ENCODE data around the gene RSRC1.

Gene RSRC1

DNA sequence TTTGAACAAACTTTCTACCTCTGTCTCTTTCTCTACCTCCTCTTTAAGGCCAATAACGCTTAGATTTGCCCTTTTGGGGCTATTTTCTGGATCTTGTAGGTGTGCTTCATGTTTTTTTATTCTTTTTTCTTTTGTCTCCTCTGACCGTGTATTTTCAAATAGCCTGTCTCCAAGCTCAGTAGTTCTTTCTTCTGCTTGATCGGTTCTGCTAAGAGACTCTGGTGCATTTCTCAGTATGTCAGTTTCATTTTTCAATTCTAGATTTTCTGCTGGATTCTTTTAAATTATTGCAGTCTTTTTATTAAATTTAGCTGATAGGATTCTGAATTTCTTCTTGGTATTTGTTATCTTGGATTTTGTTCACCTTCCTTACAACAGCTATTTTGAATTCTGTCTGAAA lies 148.7 kb downstream of the RSRC1 start:
- H3K4me1 ChIP-seq (ENCODE audit: control insufficient read depth, insufficient read depth, low read length): no peaks in the 10 kb centered on the region

DNA sequence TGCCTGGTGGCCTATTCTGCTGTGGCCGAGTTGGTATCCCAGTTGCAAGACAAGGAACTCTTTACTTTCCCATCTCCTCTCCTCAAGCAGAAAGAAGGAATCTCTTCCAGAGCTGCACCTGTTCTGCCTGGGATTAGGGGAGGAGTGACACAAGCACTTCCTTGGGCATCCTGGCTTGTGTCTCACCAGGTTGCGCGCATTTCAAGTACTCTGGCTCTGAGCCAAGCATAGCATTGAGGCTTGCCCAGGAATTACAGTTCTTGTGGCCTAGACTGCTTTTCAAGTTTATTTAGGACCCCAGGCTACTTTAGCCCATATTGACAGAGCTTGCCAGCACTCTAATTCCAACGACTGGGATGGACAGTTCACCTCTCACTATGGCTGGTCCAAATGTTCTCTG lies 150.5 kb downstream of the RSRC1 start:
- H3K4me1 ChIP-seq (ENCODE audit: control insufficient read depth, insufficient read depth, low read length): no peaks in the 10 kb centered on the region
- no peaks in the 10 kb centered on the region for H3K27me3 ChIP-seq (ENCODE audit: control insufficient read depth, insufficient read depth, low read length)
- no peak overlapping the region for H3K4me3 ChIP-seq (ENCODE audit: low read depth, low read length)
- no peaks in the 10 kb centered on the region for H3K36me3 ChIP-seq (ENCODE audit: control insufficient read depth, insufficient read depth, low read length)
- H3K9ac ChIP-seq (ENCODE audit: low read depth, low read length): no peak overlapping the region
- no peaks in the 10 kb centered on the region for H3K9me3 ChIP-seq (ENCODE audit: control insufficient read depth, insufficient read depth, low read length)

More for the DNA sequence above, 148.7 kb downstream of the RSRC1 start:
- H3K27me3 ChIP-seq (ENCODE audit: control insufficient read depth, insufficient read depth, low read length): no peaks in the 10 kb centered on the region
- H3K4me3 ChIP-seq (ENCODE audit: low read depth, low read length): no peak overlapping the region
- H3K36me3 ChIP-seq (ENCODE audit: control insufficient read depth, insufficient read depth, low read length): no peaks in the 10 kb centered on the region
- no peaks in the 10 kb centered on the region for H3K9me3 ChIP-seq (ENCODE audit: control insufficient read depth, insufficient read depth, low read length)
- no peak overlapping the region for H3K9ac ChIP-seq (ENCODE audit: low read depth, low read length)

DNA sequence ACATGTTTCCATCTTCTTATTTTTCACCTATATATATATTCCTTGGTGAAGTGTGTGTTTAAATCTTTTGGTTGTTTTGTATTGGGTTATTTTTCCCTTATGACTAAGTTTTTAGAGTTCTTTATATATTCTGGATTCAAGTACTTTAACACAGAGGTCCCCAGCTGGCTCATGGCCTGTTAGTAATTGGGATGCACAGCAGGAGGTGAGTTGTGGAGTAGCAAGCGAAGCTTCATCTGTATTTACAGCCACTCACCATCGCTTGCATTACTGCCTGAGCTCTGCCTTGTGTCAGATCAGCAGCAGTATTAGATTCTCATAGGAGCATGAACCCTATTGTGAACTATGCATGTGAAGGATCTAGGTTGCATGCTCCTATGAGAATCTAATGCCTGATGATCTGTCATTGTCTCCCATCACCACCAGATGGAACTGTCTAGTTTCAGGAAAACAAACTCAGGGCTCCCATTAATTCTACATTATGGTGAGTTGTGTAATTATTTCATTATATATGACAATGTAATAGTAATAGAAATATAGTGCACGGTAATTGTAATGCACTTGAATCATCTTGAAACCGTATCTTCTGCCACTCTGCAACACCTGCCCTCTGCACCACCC lies 151.6 kb downstream of the RSRC1 start:
- Histone ChIP-seq H3K36me3 (ENCODE audit: control insufficient read depth, insufficient read depth, low read length) (no peaks in the 10 kb centered on the region), H3K27me3 (ENCODE audit: control insufficient read depth, insufficient read depth, low read length) (no peaks in the 10 kb centered on the region), H3K9me3 (ENCODE audit: control insufficient read depth, insufficient read depth, low read length) (peaks cover 2% of the 10 kb centered on the region), H3K9ac (ENCODE audit: low read depth, low read length) (no peak overlapping the region), H3K4me3 (ENCODE audit: low read depth, low read length) (no peak overlapping the region), H3K4me1 (ENCODE audit: control insufficient read depth, insufficient read depth, low read length) (no peaks in the 10 kb centered on the region)

DNA sequence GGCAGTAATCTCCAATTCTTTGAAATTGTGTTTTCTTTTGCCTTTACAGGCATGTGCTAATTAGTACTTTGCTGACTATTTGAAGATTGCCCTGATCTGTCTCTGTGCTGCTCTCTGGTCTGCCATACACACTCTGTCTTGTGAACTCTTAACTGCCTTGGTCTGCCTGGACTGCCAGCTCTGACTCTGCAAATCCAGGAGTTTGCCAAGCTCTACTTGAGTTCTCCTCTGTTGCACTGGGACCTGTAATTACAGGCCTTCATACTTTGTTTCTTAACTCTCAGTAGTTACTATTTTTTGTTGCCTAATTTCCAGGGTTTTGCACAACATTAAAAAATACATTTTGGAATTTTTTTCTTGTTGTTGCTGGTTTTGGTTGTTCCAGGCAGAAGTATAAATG lies 155.0 kb downstream of the RSRC1 start:
- Histone ChIP-seq H3K4me3 (ENCODE audit: low read depth, low read length) (no peak overlapping the region), H3K9ac (ENCODE audit: low read depth, low read length) (no peak overlapping the region), H3K9me3 (ENCODE audit: control insufficient read depth, insufficient read depth, low read length) (peaks cover 7% of the 10 kb centered on the region), H3K4me1 (ENCODE audit: control insufficient read depth, insufficient read depth, low read length) (no peaks in the 10 kb centered on the region), H3K36me3 (ENCODE audit: control insufficient read depth, insufficient read depth, low read length) (no peaks in the 10 kb centered on the region), H3K27me3 (ENCODE audit: control insufficient read depth, insufficient read depth, low read length) (no peaks in the 10 kb centered on the region)

DNA sequence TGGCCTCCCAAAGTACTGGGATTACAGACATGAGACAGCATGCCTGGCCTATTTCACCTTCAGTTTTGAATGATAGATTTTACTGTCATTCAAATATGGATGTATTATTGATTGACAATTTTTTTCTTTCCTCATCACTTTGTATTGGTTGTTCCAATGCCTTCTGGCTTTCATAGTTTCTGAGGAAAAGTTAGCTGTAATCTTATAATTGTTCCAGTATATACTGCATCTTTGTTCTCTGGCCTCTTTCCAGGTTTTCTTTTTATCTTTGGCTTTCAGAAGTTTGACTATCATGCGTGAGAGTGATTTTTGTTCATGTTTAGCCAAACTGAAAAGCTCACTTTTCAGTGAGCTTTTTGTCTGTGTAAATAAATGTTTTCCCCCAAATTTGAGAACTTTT lies 157.1 kb downstream of the RSRC1 start:
- Histone ChIP-seq H3K27me3 (ENCODE audit: control insufficient read depth, insufficient read depth, low read length) (no peaks in the 10 kb centered on the region), H3K36me3 (ENCODE audit: control insufficient read depth, insufficient read depth, low read length) (no peaks in the 10 kb centered on the region), H3K4me1 (ENCODE audit: control insufficient read depth, insufficient read depth, low read length) (no peaks in the 10 kb centered on the region)

DNA sequence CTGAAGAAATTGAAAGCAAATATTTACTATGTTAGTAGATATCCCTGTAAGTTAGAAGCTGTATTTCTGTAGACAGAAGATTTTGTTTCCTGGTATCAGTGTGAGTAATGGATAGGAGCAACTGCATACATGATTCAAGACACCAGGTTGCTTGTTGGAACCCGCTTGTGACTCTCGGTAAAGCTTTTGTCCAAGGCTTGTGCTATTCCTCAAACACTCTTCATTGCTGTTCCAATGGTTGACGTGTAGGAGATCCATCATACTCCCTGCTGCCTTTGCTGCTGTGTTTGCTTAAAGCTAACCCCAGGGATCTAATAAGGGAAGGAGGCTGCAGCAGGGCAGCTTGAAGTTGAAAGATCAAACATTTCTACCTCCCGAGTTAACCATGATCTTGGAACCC lies 160.1 kb downstream of the RSRC1 start:
- no peak overlapping the region for H3K9ac ChIP-seq (ENCODE audit: low read depth, low read length)
- H3K4me3 ChIP-seq (ENCODE audit: low read depth, low read length): no peak overlapping the region
- H3K27me3 ChIP-seq (ENCODE audit: control insufficient read depth, insufficient read depth, low read length): no peaks in the 10 kb centered on the region
- no peaks in the 10 kb centered on the region for H3K4me1 ChIP-seq (ENCODE audit: control insufficient read depth, insufficient read depth, low read length)
- no peaks in the 10 kb centered on the region for H3K36me3 ChIP-seq (ENCODE audit: control insufficient read depth, insufficient read depth, low read length)
- peaks cover 7% of the 10 kb centered on the region for H3K9me3 ChIP-seq (ENCODE audit: control insufficient read depth, insufficient read depth, low read length)

More for the DNA sequence above, 157.1 kb downstream of the RSRC1 start:
- Histone ChIP-seq H3K9me3 (ENCODE audit: control insufficient read depth, insufficient read depth, low read length) (peaks cover 7% of the 10 kb centered on the region), H3K4me3 (ENCODE audit: low read depth, low read length) (no peak overlapping the region), H3K9ac (ENCODE audit: low read depth, low read length) (no peak overlapping the region)

DNA sequence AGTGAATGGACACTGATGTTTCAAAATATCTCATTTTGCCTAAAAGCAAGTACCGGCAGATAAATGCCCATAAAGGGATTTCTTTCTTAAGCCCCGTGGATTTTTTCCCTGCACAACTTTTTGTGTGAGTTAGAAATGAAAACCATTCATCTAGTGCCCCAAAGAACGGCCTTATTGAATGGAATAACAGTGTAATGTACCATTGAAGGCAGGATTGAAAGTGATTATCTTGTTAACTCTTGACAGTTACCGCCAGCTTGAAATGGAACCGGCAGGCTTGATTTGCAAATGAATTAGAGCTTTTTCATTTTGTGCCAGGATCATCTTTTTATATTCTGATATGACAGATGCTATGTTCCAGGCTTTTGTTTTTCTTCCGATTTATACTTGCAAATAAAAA lies 162.2 kb downstream of the RSRC1 start:
- H3K4me1 ChIP-seq (ENCODE audit: control insufficient read depth, insufficient read depth, low read length): no peaks in the 10 kb centered on the region
- no peak overlapping the region for H3K9ac ChIP-seq (ENCODE audit: low read depth, low read length)
- H3K36me3 ChIP-seq (ENCODE audit: control insufficient read depth, insufficient read depth, low read length): no peaks in the 10 kb centered on the region
- H3K9me3 ChIP-seq (ENCODE audit: control insufficient read depth, insufficient read depth, low read length): no peaks in the 10 kb centered on the region
- H3K4me3 ChIP-seq (ENCODE audit: low read depth, low read length): no peak overlapping the region
- no peaks in the 10 kb centered on the region for H3K27me3 ChIP-seq (ENCODE audit: control insufficient read depth, insufficient read depth, low read length)

DNA sequence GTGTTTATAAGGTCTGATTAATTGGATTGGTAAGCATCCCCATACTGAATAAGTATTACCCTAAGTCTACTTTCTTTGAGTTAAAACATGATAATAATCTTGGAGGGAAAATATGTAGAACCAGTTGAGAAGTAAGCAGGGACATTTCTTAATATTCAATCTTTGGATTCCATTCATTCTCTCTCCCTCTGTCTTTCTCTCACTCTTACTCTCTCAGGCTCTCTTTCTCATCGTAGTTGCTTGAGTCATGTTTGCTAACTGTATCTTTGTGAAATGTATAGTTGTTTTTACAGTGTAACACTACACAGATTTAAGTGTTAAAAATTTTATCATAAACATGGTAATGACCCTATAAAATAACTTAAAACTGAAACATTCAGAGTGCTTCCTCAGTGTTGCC lies 163.8 kb downstream of the RSRC1 start:
- Histone ChIP-seq H3K27me3 (ENCODE audit: control insufficient read depth, insufficient read depth, low read length) (no peaks in the 10 kb centered on the region), H3K9ac (ENCODE audit: low read depth, low read length) (no peak overlapping the region), H3K4me3 (ENCODE audit: low read depth, low read length) (no peak overlapping the region), H3K36me3 (ENCODE audit: control insufficient read depth, insufficient read depth, low read length) (no peaks in the 10 kb centered on the region), H3K9me3 (ENCODE audit: control insufficient read depth, insufficient read depth, low read length) (no peaks in the 10 kb centered on the region), H3K4me1 (ENCODE audit: control insufficient read depth, insufficient read depth, low read length) (no peaks in the 10 kb centered on the region)

DNA sequence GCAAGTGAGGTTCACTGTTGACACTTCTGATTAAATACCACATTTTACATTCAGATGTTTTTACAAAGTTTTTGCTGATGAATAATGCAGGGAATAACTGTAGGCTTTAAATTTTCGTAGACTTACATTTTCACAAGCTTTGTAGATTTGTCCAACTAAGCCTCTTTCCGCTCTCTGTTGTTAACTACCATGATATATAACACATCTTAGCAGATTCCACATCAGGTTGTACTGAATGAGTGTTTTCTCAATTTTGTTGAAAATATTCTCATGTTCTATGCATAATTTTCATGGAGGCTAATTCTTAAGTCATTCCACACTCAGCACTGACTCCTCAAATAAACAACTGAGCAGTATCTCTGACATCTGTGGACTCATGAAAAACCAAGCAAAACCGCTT lies 168.3 kb downstream of the RSRC1 start:
- H3K4me1 ChIP-seq (ENCODE audit: control insufficient read depth, insufficient read depth, low read length): no peaks in the 10 kb centered on the region
- no peak overlapping the region for H3K9ac ChIP-seq (ENCODE audit: low read depth, low read length)
- no peaks in the 10 kb centered on the region for H3K27me3 ChIP-seq (ENCODE audit: control insufficient read depth, insufficient read depth, low read length)
- H3K36me3 ChIP-seq (ENCODE audit: control insufficient read depth, insufficient read depth, low read length): no peaks in the 10 kb centered on the region
- H3K9me3 ChIP-seq (ENCODE audit: control insufficient read depth, insufficient read depth, low read length): no peaks in the 10 kb centered on the region
- no peak overlapping the region for H3K4me3 ChIP-seq (ENCODE audit: low read depth, low read length)

DNA sequence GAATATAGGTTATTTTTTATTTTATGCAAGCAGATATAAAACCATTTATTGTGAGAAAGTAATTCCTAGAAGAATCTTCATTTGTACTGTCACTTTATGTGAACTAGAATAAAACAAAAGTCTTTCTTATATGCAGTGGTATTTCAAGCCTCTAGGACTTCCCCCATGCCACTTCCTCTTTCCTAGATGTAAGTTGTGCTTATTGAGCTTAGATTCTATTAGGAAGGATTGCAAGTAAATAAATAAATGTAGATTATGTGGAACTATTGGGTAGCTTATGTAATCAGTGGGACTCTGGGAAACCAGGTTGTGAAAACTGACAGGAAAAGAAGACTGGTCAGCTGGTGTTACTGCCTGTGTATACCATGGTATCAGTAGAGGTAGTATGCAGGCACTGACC lies 169.7 kb downstream of the RSRC1 start:
- no peaks in the 10 kb centered on the region for H3K27me3 ChIP-seq (ENCODE audit: control insufficient read depth, insufficient read depth, low read length)
- no peaks in the 10 kb centered on the region for H3K9me3 ChIP-seq (ENCODE audit: control insufficient read depth, insufficient read depth, low read length)
- H3K36me3 ChIP-seq (ENCODE audit: control insufficient read depth, insufficient read depth, low read length): no peaks in the 10 kb centered on the region
- H3K4me1 ChIP-seq (ENCODE audit: control insufficient read depth, insufficient read depth, low read length): no peaks in the 10 kb centered on the region
- H3K9ac ChIP-seq (ENCODE audit: low read depth, low read length): no peak overlapping the region
- H3K4me3 ChIP-seq (ENCODE audit: low read depth, low read length): no peak overlapping the region

DNA sequence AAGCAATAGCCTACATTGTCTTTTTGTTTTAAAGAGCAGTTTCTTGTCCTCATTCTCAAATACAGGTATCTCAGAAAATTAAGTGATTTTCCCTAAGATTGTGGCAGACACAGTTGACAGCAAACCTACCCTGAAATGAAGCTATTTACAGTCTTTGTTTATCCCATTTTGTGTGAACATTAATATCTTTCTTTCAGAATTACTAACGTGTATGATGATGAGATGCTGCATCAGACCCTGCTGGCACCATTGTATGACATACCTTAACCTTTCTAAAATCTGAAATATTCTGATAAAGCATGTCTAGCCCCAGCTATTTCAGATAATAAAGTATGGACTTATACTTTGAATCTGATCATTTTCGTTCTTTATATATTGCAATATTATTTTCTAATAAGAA lies 185.9 kb downstream of the RSRC1 start:
- no peak overlapping the region for H3K4me3 ChIP-seq (ENCODE audit: low read depth, low read length)
- no peaks in the 10 kb centered on the region for H3K27me3 ChIP-seq (ENCODE audit: control insufficient read depth, insufficient read depth, low read length)
- H3K9me3 ChIP-seq (ENCODE audit: control insufficient read depth, insufficient read depth, low read length): no peaks in the 10 kb centered on the region
- no peaks in the 10 kb centered on the region for H3K4me1 ChIP-seq (ENCODE audit: control insufficient read depth, insufficient read depth, low read length)
- no peak overlapping the region for H3K9ac ChIP-seq (ENCODE audit: low read depth, low read length)
- no peaks in the 10 kb centered on the region for H3K36me3 ChIP-seq (ENCODE audit: control insufficient read depth, insufficient read depth, low read length)

DNA sequence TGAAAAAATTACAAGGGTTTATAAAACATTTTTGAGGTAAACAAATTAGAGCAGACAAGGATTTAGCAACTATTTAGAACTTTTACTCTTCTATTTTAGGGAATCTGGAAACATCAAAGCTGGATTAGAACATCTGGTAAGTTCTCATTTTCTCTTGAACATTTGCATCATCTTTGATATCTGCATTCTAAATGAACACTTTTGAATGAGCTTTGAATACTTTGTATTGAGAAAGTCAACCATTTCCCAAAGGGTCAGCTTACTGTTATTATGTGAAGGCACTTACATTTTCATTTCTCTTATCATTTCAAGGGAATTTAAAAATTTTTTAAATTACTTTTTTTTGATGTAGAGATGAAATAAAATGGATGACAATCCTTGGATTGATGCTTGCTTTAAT lies 188.1 kb downstream of the RSRC1 start:
- H3K9ac ChIP-seq (ENCODE audit: low read depth, low read length): no peak overlapping the region
- H3K9me3 ChIP-seq (ENCODE audit: control insufficient read depth, insufficient read depth, low read length): no peaks in the 10 kb centered on the region
- no peaks in the 10 kb centered on the region for H3K4me1 ChIP-seq (ENCODE audit: control insufficient read depth, insufficient read depth, low read length)
- no peaks in the 10 kb centered on the region for H3K27me3 ChIP-seq (ENCODE audit: control insufficient read depth, insufficient read depth, low read length)
- H3K36me3 ChIP-seq (ENCODE audit: control insufficient read depth, insufficient read depth, low read length): no peaks in the 10 kb centered on the region
- H3K4me3 ChIP-seq (ENCODE audit: low read depth, low read length): no peak overlapping the region

Data from iPS-15b (cell line).